Measurements from ENCODE around the gene ZNF185. TPM values are rescaled to one million over a fixed set of nuclear protein-coding genes. Genes with fewer than 3 reads are reported as not detected.

ZNF185 gene
- polyA plus RNA-seq, 1 donor: 4.4 TPM

Other genes starting within 250 kb of the ZNF185 start
- gene MAGEA3, start 199.3 kb upstream of the ZNF185 start, polyA plus RNA-seq: not detected
- gene CSAG2, start 188.8 kb upstream of the ZNF185 start, polyA plus RNA-seq: not detected
- gene MAGEA2B, start 183.4 kb upstream of the ZNF185 start, polyA plus RNA-seq: not detected
- gene CSAG1, start 164.3 kb upstream of the ZNF185 start, polyA plus RNA-seq: not detected
- not detected for gene MAGEA12, start 164.3 kb upstream of the ZNF185 start, polyA plus RNA-seq
- gene MAGEA2, start 144.2 kb upstream of the ZNF185 start, polyA plus RNA-seq: not detected
- gene CSAG3, start 138.8 kb upstream of the ZNF185 start, polyA plus RNA-seq: not detected
- gene MAGEA6, start 128.4 kb upstream of the ZNF185 start, polyA plus RNA-seq: not detected
- 37.0 TPM for gene CETN2, start 67.3 kb upstream of the ZNF185 start, polyA plus RNA-seq
- 19.7 TPM for gene NSDHL, start 67.0 kb upstream of the ZNF185 start, polyA plus RNA-seq
- gene PNMA5, start 96.0 kb downstream of the ZNF185 start, polyA plus RNA-seq: 0.69 TPM
- 65.1 TPM for gene PNMA3, start 158.4 kb downstream of the ZNF185 start, polyA plus RNA-seq
- 11.9 TPM for gene PNMA6A, start 174.4 kb downstream of the ZNF185 start, polyA plus RNA-seq